ENCODE results near the gene IL1F10. TPM values are rescaled to one million over a fixed set of nuclear protein-coding genes. Genes with fewer than 3 reads are reported as not detected.

IL1F10 gene
- total and polyA plus RNA-seq, 2 of the 13 experiments (the other 11 are each of a cell fraction or from before 2014, with no cell fraction given), result not detected

DNA sequence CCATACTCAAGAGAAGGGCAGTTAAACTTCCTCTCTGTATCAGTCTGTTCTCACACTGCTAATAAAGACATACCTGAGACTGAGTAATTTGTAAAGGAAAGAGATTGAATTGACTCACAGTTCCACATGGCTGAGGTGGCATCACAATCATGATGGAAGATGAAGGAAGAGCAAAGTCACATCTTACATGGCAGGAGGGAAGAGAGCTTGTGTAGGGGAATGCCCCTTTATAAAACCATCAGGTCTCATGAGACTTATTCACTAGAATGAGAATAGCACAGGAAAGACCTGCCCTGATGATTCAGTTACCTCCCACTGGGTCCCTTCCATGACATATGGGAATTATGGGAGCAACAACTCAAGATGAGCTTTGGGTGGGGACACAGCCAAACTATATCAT is 13.7 kb upstream of the IL1F10 start:
- TF ChIP-seq KDM5A (IDR thresholded peaks at IDR 0.05; ENCODE audit: borderline replicate concordance, low read length), result no peak
- no peak for TF ChIP-seq BORCS8-MEF2B (CRISPR knock-in tag; IDR thresholded peaks at IDR 0.05)
- no peak for TF ChIP-seq ZBTB3 (CRISPR knock-in tag; IDR thresholded peaks at IDR 0.05; ENCODE audit: borderline replicate concordance, low read depth)
- no peak for TF ChIP-seq MLX (CRISPR knock-in tag; IDR thresholded peaks at IDR 0.05)
- no peak for TF ChIP-seq ZNF230 (CRISPR knock-in tag; IDR thresholded peaks at IDR 0.05)
- no peak for TF ChIP-seq DNMT1 (CRISPR knock-in tag; IDR thresholded peaks at IDR 0.05)
- TF ChIP-seq MAZ (IDR thresholded peaks at IDR 0.05; ENCODE audit: borderline replicate concordance, low read depth, low read length), result no peak
- TF ChIP-seq MAZ (CRISPR knock-in tag; IDR thresholded peaks at IDR 0.05; ENCODE audit: low read depth), result no peak
- TF ChIP-seq SALL1 (CRISPR knock-in tag; IDR thresholded peaks at IDR 0.05), result no peak

DNA sequence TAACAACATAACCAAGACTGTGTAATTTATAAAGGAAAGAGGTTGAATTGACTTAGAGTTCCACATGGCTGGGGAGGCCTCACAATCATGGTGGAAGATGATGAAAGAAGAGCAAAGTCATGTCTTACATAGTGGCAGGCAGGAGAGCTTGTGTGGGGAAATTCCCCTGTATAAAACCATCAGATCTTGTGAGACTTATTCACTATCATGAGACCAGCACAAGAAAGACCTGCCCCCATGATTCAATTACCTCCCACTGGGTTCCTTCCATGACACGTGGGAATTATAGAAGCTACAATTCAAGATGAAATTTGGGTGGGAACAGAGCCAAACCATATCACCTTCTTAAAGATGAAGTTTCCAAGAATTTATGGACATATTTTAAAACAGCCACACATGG is 11.2 kb upstream of the IL1F10 start:
- no TSS peak for BruUV-seq (replicated peaks)
- no peak for FAIRE-seq
- Histone ChIP-seq H3K9ac (ENCODE audit: insufficient read depth, low read depth, low read length) (no peak overlapping the region), H3K27me3 (ENCODE audit: control insufficient read depth in 1 of 2, insufficient read depth in 2 of 2, low read length in 2 of 2) (peaks cover 0 to 29% of the 10 kb centered on the region in 2 experiments; a peak in 3 of 5 replicates), H3K79me2 (ENCODE audit: insufficient read depth, low read length) (no peaks in the 10 kb centered on the region), H3K36me3 (replicated peaks in 1 of 2; ENCODE audit: control insufficient read depth in 1 of 2, insufficient read depth in 2 of 2, low read length in 2 of 2) (no peaks in the 10 kb centered on the region), H3K27ac (ENCODE audit: extremely low read length, insufficient read depth, low read length) (no peak overlapping the region), H3K4me2 (ENCODE audit: low read depth, low read length) (no peak overlapping the region), H4K20me1 (ENCODE audit: insufficient read depth, low read length) (no peaks in the 10 kb centered on the region), H2AFZ (ENCODE audit: low read length) (no peak overlapping the region), H3K4me3 (replicated peaks in 1 of 3; ENCODE audit: insufficient read depth in 1 of 3, low read depth in 2 of 3, low read length in 3 of 3) (no peak overlapping the region), H3K4me1 (ENCODE audit: insufficient read depth, low read length) (no peaks in the 10 kb centered on the region), H3K9me3 (ENCODE audit: low read length) (peaks cover 14% of the 10 kb centered on the region; the same call in 1 of the 2 replicates)
- in situ Hi-C loops (cut with HindIII; ENCODE audit: extremely low pct_ligation_motif_present, low pct_unique_long_range_greater_than_20kb) (no loop called here), intact Hi-C loops (cut with micrococcal nuclease; ENCODE audit: unreplicated experiment) (no loop called here)
- ChIA-PET POLR2A (no interaction called here), CTCF (ENCODE audit: low intra/inter-chr PET ratio, low total read pairs) (no interaction called here)
- ATAC-seq, result no peak
- DNase-seq (ENCODE audit: low spot score), result no peak
- WGBS (ENCODE audit: low lambda C conversion rate), result 0% methylated on average over 1 of the region's 1 CpG
- TF ChIP-seq BRD4 (CRISPR knock-in tag; IDR thresholded peaks at IDR 0.05), result no peak
- no peak for TF ChIP-seq TBL1XR1 (IDR thresholded peaks at IDR 0.05; ENCODE audit: borderline replicate concordance, low read length, partially characterized antibody)
- TF ChIP-seq ZNF619 (CRISPR knock-in tag; IDR thresholded peaks at IDR 0.05), result no peak
- no peak for TF ChIP-seq ZNF205 (CRISPR knock-in tag; IDR thresholded peaks at IDR 0.05)
- no peak for TF ChIP-seq ZNF460 (CRISPR knock-in tag; IDR thresholded peaks at IDR 0.05; ENCODE audit: borderline replicate concordance)
- TF ChIP-seq, protein P1, sequence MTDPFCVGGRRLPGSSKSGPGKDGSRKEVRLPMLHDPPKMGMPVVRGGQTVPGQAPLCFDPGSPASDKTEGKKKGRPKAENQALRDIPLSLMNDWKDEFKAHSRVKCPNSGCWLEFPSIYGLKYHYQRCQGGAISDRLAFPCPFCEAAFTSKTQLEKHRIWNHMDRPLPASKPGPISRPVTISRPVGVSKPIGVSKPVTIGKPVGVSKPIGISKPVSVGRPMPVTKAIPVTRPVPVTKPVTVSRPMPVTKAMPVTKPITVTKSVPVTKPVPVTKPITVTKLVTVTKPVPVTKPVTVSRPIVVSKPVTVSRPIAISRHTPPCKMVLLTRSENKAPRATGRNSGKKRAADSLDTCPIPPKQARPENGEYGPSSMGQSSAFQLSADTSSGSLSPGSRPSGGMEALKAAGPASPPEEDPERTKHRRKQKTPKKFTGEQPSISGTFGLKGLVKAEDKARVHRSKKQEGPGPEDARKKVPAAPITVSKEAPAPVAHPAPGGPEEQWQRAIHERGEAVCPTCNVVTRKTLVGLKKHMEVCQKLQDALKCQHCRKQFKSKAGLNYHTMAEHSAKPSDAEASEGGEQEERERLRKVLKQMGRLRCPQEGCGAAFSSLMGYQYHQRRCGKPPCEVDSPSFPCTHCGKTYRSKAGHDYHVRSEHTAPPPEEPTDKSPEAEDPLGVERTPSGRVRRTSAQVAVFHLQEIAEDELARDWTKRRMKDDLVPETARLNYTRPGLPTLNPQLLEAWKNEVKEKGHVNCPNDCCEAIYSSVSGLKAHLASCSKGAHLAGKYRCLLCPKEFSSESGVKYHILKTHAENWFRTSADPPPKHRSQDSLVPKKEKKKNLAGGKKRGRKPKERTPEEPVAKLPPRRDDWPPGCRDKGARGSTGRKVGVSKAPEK (CRISPR knock-in tag; IDR thresholded peaks at IDR 0.05; ENCODE audit: borderline replicate concordance), result no peak
- TF ChIP-seq SMAD1 (CRISPR knock-in tag; IDR thresholded peaks at IDR 0.05; ENCODE audit: borderline replicate concordance, low read depth), result no peak
- TF ChIP-seq ZNF501 (CRISPR knock-in tag; IDR thresholded peaks at IDR 0.05), result no peak
- TF ChIP-seq BHLHE40 (IDR thresholded peaks at IDR 0.05; ENCODE audit: low read length), result no peak

More for the DNA sequence above, 13.7 kb upstream of the IL1F10 start:
- Histone ChIP-seq H3K4me1 (ENCODE audit: insufficient read depth, low read length) (no peaks in the 10 kb centered on the region), H4K20me1 (ENCODE audit: insufficient read depth, low read length) (no peaks in the 10 kb centered on the region), H3K27ac (ENCODE audit: extremely low read length, insufficient read depth, low read length) (no peak overlapping the region), H3K4me3 (replicated peaks in 1 of 3; ENCODE audit: insufficient read depth in 1 of 3, low read depth in 2 of 3, low read length in 3 of 3) (no peak overlapping the region), H2AFZ (ENCODE audit: low read length) (no peak overlapping the region), H3K4me2 (ENCODE audit: low read depth, low read length) (no peak overlapping the region), H3K27me3 (ENCODE audit: control insufficient read depth in 1 of 2, insufficient read depth in 2 of 2, low read length in 2 of 2) (peaks cover 1 to 11% of the 10 kb centered on the region in 2 experiments; a peak in 3 of 5 replicates), H3K36me3 (replicated peaks in 1 of 2; ENCODE audit: control insufficient read depth in 1 of 2, insufficient read depth in 2 of 2, low read length in 2 of 2) (no peaks in the 10 kb centered on the region), H3K9me3 (ENCODE audit: low read length) (peaks cover 14% of the 10 kb centered on the region; the same call in 1 of the 2 replicates), H3K9ac (ENCODE audit: insufficient read depth, low read depth, low read length) (no peak overlapping the region), H3K79me2 (ENCODE audit: insufficient read depth, low read length) (no peaks in the 10 kb centered on the region)
- intact Hi-C loops (cut with micrococcal nuclease; ENCODE audit: unreplicated experiment), result no loop called here
- CTCF ChIA-PET (ENCODE audit: low intra/inter-chr PET ratio, low total read pairs), result no interaction called here
- no peak for ATAC-seq
- no TSS peak for BruUV-seq (replicated peaks)
- DNase-seq (ENCODE audit: low spot score), result no peak
- in situ Hi-C loops (cut with HindIII; ENCODE audit: extremely low pct_ligation_motif_present, low pct_unique_long_range_greater_than_20kb), result no loop called here
- FAIRE-seq, result no peak
- POLR2A ChIA-PET, result no interaction called here

Data from HepG2 (cell line).